HepG2 (cell line): ENCODE measurements around the gene SIRT7. TPM values are rescaled to one million over a fixed set of nuclear protein-coding genes. Genes with fewer than 3 reads are reported as not detected.

ENCODE experiments used
- ATM ChIP-seq: fragments of 450-650 bp; IDR thresholded peaks from 2 replicates; pipeline ENCODE4 v1.7.1; 2017; ENCODE audit warnings: mild to moderate bottlenecking, borderline replicate concordance
- CSRNP2 ChIP-seq: sonication (generic); formaldehyde crosslinking; conservative IDR thresholded peaks from 2 replicates; pipeline ENCODE4 v1.8.0; 2022; ENCODE audit warnings: low read depth, missing genetic modification reagents
- DBP ChIP-seq: sonication (generic); formaldehyde crosslinking; IDR thresholded peaks from 2 replicates; pipeline ENCODE4 v1.4.0; 2020; ENCODE audit warnings: missing genetic modification reagents; ENCODE audit errors: not compliant biosample characterization
- ERF ChIP-seq: IDR thresholded peaks from 2 replicates; pipeline ENCODE4 v1.6.1; 2018; ENCODE audit warnings: missing biosample characterization, missing genetic modification reagents
- IKZF5 ChIP-seq: IDR thresholded peaks from 2 replicates; pipeline ENCODE4 v1.6.1; 2018; ENCODE audit warnings: missing genetic modification reagents, mild to moderate bottlenecking, missing compliant biosample characterization
- KDM5A ChIP-seq: fragments of 200-600 bp; sonication (generic); IDR thresholded peaks from 2 replicates; pipeline ENCODE4 v1.7.0; 2018; ENCODE audit warnings: antibody characterized with exemption, mild to moderate bottlenecking, low read length, borderline replicate concordance
- KLF11 ChIP-seq: IDR thresholded peaks from 2 replicates; pipeline ENCODE4 v1.6.1; 2016; ENCODE audit warnings: missing compliant biosample characterization
- PAF1 ChIP-seq: IDR thresholded peaks from 2 replicates; pipeline ENCODE4 v1.6.1; 2016; ENCODE audit warnings: missing genetic modification reagents, missing compliant biosample characterization
- POLR2A ChIP-seq, 2 experiments: IDR thresholded peaks; 2 replicates each; pipeline ENCODE4 v1.6.1; 2011; ENCODE audit warnings: low read depth in 2 of 2, low read length in 2 of 2, mild to moderate bottlenecking in 1 of 2, moderate library complexity in 1 of 2; ENCODE audit not compliant: insufficient read depth in 1 of 2
- SALL2 ChIP-seq: sonication (generic); formaldehyde crosslinking; IDR thresholded peaks from 2 replicates; pipeline ENCODE4 v1.8.1; 2023; ENCODE audit warnings: mild to moderate bottlenecking, missing genetic modification reagents, inconsistent platforms
- SAP130 ChIP-seq: IDR thresholded peaks from 2 replicates; pipeline ENCODE4 v1.6.1; 2016; ENCODE audit warnings: low read depth
- SCMH1 ChIP-seq: sonication (generic); formaldehyde crosslinking; IDR thresholded peaks from 2 replicates; pipeline ENCODE4 v1.9.0; 2021; ENCODE audit warnings: missing genetic modification reagents, mild to moderate bottlenecking, borderline replicate concordance
- ZMAT5 ChIP-seq: sonication (generic); formaldehyde crosslinking; IDR thresholded peaks from 2 replicates; pipeline ENCODE4 v1.5.0; 2020; ENCODE audit warnings: mild to moderate bottlenecking, low read depth, missing genetic modification reagents, borderline replicate concordance
- ZNF354B ChIP-seq: sonication (generic); formaldehyde crosslinking; IDR thresholded peaks from 2 replicates; pipeline ENCODE4 v1.8.0; 2022; ENCODE audit warnings: mild to moderate bottlenecking, missing genetic modification reagents
- ZNF367 ChIP-seq: sonication (generic); formaldehyde crosslinking; IDR thresholded peaks from 2 replicates; pipeline ENCODE4 v1.4.0; 2020; ENCODE audit warnings: missing genetic modification reagents, borderline replicate concordance
- ZNF382 ChIP-seq: sonication (generic); formaldehyde crosslinking; IDR thresholded peaks from 2 replicates; pipeline ENCODE4 v1.5.0; 2020; ENCODE audit warnings: missing genetic modification reagents, mild to moderate bottlenecking, borderline replicate concordance
- ZNF543 ChIP-seq: sonication (generic); formaldehyde crosslinking; IDR thresholded peaks from 2 replicates; pipeline ENCODE4 v1.4.0; 2020; ENCODE audit warnings: mild to moderate bottlenecking, missing genetic modification reagents
- ZNF577 ChIP-seq: sonication (generic); formaldehyde crosslinking; IDR thresholded peaks from 2 replicates; pipeline ENCODE4 v1.4.0; 2020; ENCODE audit warnings: mild to moderate bottlenecking, low read depth, missing genetic modification reagents, borderline replicate concordance
- ZNF674 ChIP-seq: sonication (generic); formaldehyde crosslinking; IDR thresholded peaks from 2 replicates; pipeline ENCODE4 v1.5.0; 2020; ENCODE audit warnings: low read depth, mild to moderate bottlenecking, missing genetic modification reagents
- ZNF724P ChIP-seq: sonication (generic); formaldehyde crosslinking; IDR thresholded peaks from 2 replicates; pipeline ENCODE4 v1.8.0; 2022; ENCODE audit warnings: missing genetic modification reagents, borderline replicate concordance
- polyA plus RNA-seq, 8 experiments: library from polyadenylated mRNA; depleted of rRNA in 3 of 8; stranded (reverse) in 7 of 8; unstranded in 1 of 8; fragments of >200 nt; fragmentation: Illumina TruSeq in 4 of 8; extraction: Trizol in 4 of 8; gene quantifications; 2 replicates each; pipeline versions ENCODE4 v1.2.1 to v1.2.3, GENCODE V29; 2011 to 2016; ENCODE audit warnings: low read depth in 4 of 8, missing spikeins in 1 of 8, mixed read lengths in 1 of 8; ENCODE audit not compliant: insufficient read depth in 1 of 8
- total RNA-seq, 5 experiments: library from RNA; depleted of rRNA; stranded (reverse); fragments of >200 nt; fragmentation: Illumina TruSeq; extraction: Trizol; gene quantifications; 2 replicates each; pipeline ENCODE4 v1.2.3, GENCODE V29; 2016; ENCODE audit warnings: low read depth in 1 of 5
- TF ChIP-seq, protein P1 (sequence below): sonication (generic); formaldehyde crosslinking; IDR thresholded peaks from 2 replicates; pipeline ENCODE4 v1.4.0; 2020; ENCODE audit warnings: mild to moderate bottlenecking, missing genetic modification reagents, borderline replicate concordance

SIRT7 gene
- total and polyA plus RNA-seq, 2 of the 13 experiments (the other 11 are each of a cell fraction or from before 2014, with no cell fraction given) = 8.3 to 24.8 TPM

DNA sequence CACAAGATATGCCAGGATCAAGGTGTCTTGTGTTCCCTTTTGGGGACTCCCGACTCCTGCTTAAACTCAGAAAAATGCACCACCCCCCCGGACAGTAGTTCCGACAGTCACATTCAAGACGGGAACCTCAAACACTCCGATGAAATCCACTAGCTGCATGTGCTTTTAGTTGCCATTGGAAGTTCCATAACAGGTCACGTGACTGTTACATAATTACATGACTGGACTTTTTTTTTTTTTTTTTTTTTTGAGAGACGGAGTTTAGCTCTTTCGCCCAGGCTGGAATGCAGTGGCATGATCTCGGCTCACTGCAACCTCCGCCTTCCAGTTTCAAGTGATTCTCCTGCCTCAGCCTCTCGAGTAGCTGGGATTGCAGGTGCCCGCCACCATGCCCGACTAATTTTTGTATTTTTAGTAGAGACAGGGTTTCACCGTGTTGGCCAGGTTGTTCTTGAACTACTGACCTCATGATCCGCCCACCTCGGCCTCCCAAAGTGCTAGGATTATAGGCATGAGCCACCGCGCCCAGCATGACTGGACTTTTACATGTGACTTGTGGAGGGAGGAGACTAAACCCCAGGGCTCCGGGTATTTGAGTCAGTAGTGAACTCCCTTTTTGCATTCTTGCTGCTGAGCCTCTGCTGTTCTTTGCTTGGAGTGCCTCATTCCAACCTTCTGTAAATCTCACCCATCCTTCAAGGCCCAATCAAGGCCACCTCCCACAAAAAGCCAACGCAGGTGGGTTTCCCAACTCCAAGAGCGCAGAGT, 1.6 kb downstream of the SIRT7 start (continued):
- TF ChIP-seq CSRNP2 (CRISPR knock-in tag) = no peak
- no peak; the same call in 1 of the 2 replicates for TF ChIP-seq ERF (CRISPR knock-in tag)
- TF ChIP-seq ZNF724P (CRISPR knock-in tag) = no peak
- no peak for TF ChIP-seq ZNF577
- TF ChIP-seq ZNF543 (CRISPR knock-in tag) = no peak
- no peak for TF ChIP-seq ZMAT5 (CRISPR knock-in tag)
- TF ChIP-seq ZNF367 = no peak
- no peak for TF ChIP-seq SALL2 (CRISPR knock-in tag)
- peak; percentile 32; the same call in 1 of the 2 replicates for TF ChIP-seq ATM
- no peak for TF ChIP-seq ZNF354B
- TF ChIP-seq ZNF674 (CRISPR knock-in tag) = no peak
- TF ChIP-seq, protein P1, sequence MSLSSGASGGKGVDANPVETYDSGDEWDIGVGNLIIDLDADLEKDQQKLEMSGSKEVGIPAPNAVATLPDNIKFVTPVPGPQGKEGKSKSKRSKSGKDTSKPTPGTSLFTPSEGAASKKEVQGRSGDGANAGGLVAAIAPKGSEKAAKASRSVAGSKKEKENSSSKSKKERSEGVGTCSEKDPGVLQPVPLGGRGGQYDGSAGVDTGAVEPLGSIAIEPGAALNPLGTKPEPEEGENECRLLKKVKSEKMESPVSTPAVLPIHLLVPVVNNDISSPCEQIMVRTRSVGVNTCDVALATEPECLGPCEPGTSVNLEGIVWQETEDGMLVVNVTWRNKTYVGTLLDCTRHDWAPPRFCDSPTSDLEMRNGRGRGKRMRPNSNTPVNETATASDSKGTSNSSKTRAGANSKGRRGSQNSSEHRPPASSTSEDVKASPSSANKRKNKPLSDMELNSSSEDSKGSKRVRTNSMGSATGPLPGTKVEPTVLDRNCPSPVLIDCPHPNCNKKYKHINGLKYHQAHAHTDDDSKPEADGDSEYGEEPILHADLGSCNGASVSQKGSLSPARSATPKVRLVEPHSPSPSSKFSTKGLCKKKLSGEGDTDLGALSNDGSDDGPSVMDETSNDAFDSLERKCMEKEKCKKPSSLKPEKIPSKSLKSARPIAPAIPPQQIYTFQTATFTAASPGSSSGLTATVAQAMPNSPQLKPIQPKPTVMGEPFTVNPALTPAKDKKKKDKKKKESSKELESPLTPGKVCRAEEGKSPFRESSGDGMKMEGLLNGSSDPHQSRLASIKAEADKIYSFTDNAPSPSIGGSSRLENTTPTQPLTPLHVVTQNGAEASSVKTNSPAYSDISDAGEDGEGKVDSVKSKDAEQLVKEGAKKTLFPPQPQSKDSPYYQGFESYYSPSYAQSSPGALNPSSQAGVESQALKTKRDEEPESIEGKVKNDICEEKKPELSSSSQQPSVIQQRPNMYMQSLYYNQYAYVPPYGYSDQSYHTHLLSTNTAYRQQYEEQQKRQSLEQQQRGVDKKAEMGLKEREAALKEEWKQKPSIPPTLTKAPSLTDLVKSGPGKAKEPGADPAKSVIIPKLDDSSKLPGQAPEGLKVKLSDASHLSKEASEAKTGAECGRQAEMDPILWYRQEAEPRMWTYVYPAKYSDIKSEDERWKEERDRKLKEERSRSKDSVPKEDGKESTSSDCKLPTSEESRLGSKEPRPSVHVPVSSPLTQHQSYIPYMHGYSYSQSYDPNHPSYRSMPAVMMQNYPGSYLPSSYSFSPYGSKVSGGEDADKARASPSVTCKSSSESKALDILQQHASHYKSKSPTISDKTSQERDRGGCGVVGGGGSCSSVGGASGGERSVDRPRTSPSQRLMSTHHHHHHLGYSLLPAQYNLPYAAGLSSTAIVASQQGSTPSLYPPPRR (CRISPR knock-in tag) = no peak
- no peak for TF ChIP-seq KLF11 (CRISPR knock-in tag)
- no peak for TF ChIP-seq SCMH1 (CRISPR knock-in tag)
- TF ChIP-seq ZNF382 (CRISPR knock-in tag) = no peak
- peak; percentile 39 to 67; a peak in 2 of 4 replicates for TF ChIP-seq POLR2A (IDR thresholded peaks at IDR 0.05; ENCODE audit: insufficient read depth in 1 of 2, low read depth in 2 of 2, low read length in 2 of 2)
- peak; percentile 29; the same call in 1 of the 2 replicates for TF ChIP-seq IKZF5 (CRISPR knock-in tag)
- no peak for TF ChIP-seq PAF1
- TF ChIP-seq KDM5A = no peak
- peak; percentile 72 for TF ChIP-seq SAP130 (CRISPR knock-in tag)
- TF ChIP-seq DBP = no peak
